Transverse colon (tissue), 4 donors: ENCODE results near the gene PCBP3. TPM values are rescaled to one million over a fixed set of nuclear protein-coding genes. Genes with fewer than 3 reads are reported as not detected.

ENCODE experiments used
- DNase-seq: peaks from one replicate; pipeline ENCODE4 v3.0.0-alpha.2; 2019
- H3K27ac ChIP-seq, 4 donors: fragments of 200-600 bp; sonication (generic); 2 replicates each; pipeline ENCODE4 v1.5.1; 2016 to 2018; ENCODE audit warnings: inconsistent platforms in 4 of 4
- H3K27me3 ChIP-seq: fragments of 200-600 bp; sonication (generic); 2 replicates; pipeline ENCODE4 v1.5.1; 2017; ENCODE audit warnings: inconsistent platforms
- H3K36me3 ChIP-seq, 4 donors: fragments of 200-600 bp; sonication (generic); 2 replicates each; pipeline ENCODE4 v1.5.1; 2017 to 2019; ENCODE audit warnings: inconsistent platforms in 4 of 4
- H3K4me1 ChIP-seq, 4 donors: fragments of 200-600 bp; sonication (generic); 2 replicates each; pipeline ENCODE4 v1.5.1; 2017 to 2020; ENCODE audit warnings: inconsistent platforms in 4 of 4
- H3K4me3 ChIP-seq, 4 donors: fragments of 200-600 bp; sonication (generic); 1 replicate in 1 of 4; 2 replicates in 3 of 4; pipeline versions ENCODE4 v1.5.1 to v1.6.1; 2017 to 2019; ENCODE audit warnings: inconsistent platforms in 4 of 4
- H3K9me3 ChIP-seq, 2 donors: fragments of 200-600 bp; sonication (generic); 2 replicates each; pipeline ENCODE4 v1.5.1; 2017 to 2019; ENCODE audit warnings: inconsistent platforms in 2 of 2
- EP300 ChIP-seq: sonication (generic); formaldehyde crosslinking; IDR thresholded peaks from one replicate; pipeline ENCODE4 v1.6.1; 2017; ENCODE audit warnings: antibody characterized with exemption, low read depth
- POLR2A ChIP-seq: fragments of 450-650 bp; IDR thresholded peaks from one replicate; pipeline ENCODE4 v1.6.1; 2016; ENCODE audit warnings: antibody characterized with exemption, mild to moderate bottlenecking, moderate library complexity
- POLR2AphosphoS5 ChIP-seq, 3 donors: sonication (generic); formaldehyde crosslinking; IDR thresholded peaks; one replicate each; pipeline ENCODE4 v1.6.1; 2016; ENCODE audit warnings: antibody characterized with exemption in 3 of 3
- WGBS, 2 donors: methylation state at CpG; one replicate each; pipeline ENCODE4 v1.1.5; 2018; ENCODE audit warnings: low coverage in 1 of 2; 5-methylcytosine and 5-hydroxymethylcytosine counted together
- in situ Hi-C, 4 donors: fragments of 200-750 bp; cut with MboI; loops; one replicate each; pipeline versions ENCODE4 v1.15.0 to v1.15.1; 2017; ENCODE audit warnings: low sequenced_read_pairs in 3 of 4, low pct_ligation_motif_present in 1 of 4, low pct_unique_long_range_greater_than_20kb in 1 of 4
- intact Hi-C: fragments of 100-400 bp; cut with DNase I; formaldehyde crosslinking; loops from one replicate; pipeline ENCODE4 v1.15.1; 2023; ENCODE audit warnings: low total_unique reads
- total RNA-seq, 4 donors: library from RNA; depleted of rRNA; stranded (reverse); fragments of >200 nt; gene quantifications; one replicate each; pipeline ENCODE4 v1.1.0, GENCODE V29; 2016
- TF ChIP-seq, protein P1 (sequence below), 5 experiments: fragments of 200-600 bp in 3 of 5; fragments of 450-650 bp in 2 of 5; sonication (generic) in 3 of 5; IDR thresholded peaks; 1 replicate in 2 of 5; 2 replicates in 3 of 5; pipeline ENCODE4 v1.5.1; 2016 to 2017; ENCODE audit warnings: antibody characterized with exemption in 5 of 5, inconsistent platforms in 3 of 5, mild to moderate bottlenecking in 2 of 5, moderate library complexity in 1 of 5

The PCBP3 gene
- total RNA-seq, 4 donors from 2014 or later, result 0.80 to 7.8 (median 5.3) TPM

DNA sequence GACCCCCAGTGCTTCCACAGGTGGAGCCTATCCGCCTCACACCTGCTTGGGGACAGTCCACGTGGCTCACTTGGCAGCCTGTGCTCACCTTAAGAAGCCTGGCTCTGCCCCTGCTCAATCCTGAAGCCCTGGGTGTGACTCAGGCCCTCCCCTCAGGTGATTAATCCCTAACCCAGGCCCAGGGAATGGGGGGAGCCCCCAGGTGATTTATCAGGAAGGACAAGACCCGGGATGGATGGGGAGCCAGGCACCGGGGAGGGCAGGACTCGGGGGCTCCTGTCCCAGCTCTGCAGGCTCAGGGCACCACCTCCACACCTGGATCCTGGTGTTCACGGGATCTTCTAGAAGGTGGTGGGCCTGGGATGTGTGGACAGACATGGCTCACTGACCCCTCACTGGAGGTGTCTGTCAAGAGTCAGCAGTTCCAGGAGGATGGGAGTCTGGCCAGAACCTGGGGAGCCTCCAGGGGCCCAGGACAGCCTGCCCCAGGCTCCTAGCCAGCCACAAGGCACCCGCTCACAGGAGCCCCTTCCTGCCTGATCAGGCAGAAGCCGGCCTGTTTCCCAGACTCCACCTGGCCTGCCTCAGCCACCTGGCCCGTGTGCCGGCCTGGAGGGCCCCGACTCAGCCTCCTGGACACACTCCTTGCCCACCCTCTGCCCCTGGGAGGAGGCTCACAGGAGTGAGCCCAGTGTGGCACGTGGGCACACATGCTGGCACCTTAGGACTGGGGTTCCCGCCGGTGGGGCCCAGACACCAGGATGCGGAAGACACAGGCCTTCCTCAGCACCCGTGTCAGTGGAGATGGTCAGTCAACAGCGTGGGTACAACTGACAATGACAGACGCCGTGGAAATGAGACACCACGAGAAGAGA lies 299.5 kb downstream of the PCBP3 start:
- Histone ChIP-seq H3K4me1 (no peaks in the 10 kb centered on the region), H3K4me3 (no peak overlapping the region), H3K27me3 (no peaks in the 10 kb centered on the region), H3K9me3 (no peaks in the 10 kb centered on the region), H3K27ac (no peak overlapping the region), H3K36me3 (no peaks in the 10 kb centered on the region)
- in situ Hi-C loops, result no loop called here
- no peak for DNase-seq
- 79 to 84% methylated on average over 6 to 20 of the region's 20 CpGs for WGBS, 2 donors
- TF ChIP-seq POLR2AphosphoS5 (IDR thresholded peaks at IDR 0.05) (no peak), POLR2A (no peak), EP300 (no peak)
- TF ChIP-seq, protein P1, sequence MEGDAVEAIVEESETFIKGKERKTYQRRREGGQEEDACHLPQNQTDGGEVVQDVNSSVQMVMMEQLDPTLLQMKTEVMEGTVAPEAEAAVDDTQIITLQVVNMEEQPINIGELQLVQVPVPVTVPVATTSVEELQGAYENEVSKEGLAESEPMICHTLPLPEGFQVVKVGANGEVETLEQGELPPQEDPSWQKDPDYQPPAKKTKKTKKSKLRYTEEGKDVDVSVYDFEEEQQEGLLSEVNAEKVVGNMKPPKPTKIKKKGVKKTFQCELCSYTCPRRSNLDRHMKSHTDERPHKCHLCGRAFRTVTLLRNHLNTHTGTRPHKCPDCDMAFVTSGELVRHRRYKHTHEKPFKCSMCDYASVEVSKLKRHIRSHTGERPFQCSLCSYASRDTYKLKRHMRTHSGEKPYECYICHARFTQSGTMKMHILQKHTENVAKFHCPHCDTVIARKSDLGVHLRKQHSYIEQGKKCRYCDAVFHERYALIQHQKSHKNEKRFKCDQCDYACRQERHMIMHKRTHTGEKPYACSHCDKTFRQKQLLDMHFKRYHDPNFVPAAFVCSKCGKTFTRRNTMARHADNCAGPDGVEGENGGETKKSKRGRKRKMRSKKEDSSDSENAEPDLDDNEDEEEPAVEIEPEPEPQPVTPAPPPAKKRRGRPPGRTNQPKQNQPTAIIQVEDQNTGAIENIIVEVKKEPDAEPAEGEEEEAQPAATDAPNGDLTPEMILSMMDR (IDR thresholded peaks at IDR 0.05), result no peak
- intact Hi-C loops, result no loop called here

GRCh38 chr21:45943630-45944540 lies 300.4 kb downstream of the PCBP3 start:
- in situ Hi-C loops, result no loop called here

GRCh38 chr21:45944601-45945000 lies 301.1 kb downstream of the PCBP3 start:
- no peak for DNase-seq
- in situ Hi-C loops, result no loop called here
- no peaks in the 10 kb centered on the region for H3K4me1 ChIP-seq
- H3K27me3 ChIP-seq, result no peaks in the 10 kb centered on the region
- H3K9me3 ChIP-seq, result no peaks in the 10 kb centered on the region
- TF ChIP-seq, protein P1 (IDR thresholded peaks at IDR 0.05), result no peak
- TF ChIP-seq EP300 (no peak), POLR2AphosphoS5 (IDR thresholded peaks at IDR 0.05) (no peak), POLR2A (no peak)
- no peaks in the 10 kb centered on the region for H3K36me3 ChIP-seq
- no peak overlapping the region for H3K27ac ChIP-seq
- intact Hi-C loops, result no loop called here
- 85% methylated on average over 14 of the region's 14 CpGs; no CpG with 5 or more reads in 1 of the 2 donors for WGBS, 2 donors
- no peak overlapping the region for H3K4me3 ChIP-seq

More at GRCh38 chr21:45943630-45944540, 300.4 kb downstream of the PCBP3 start:
- H3K4me3 ChIP-seq, result no peak overlapping the region
- H3K36me3 ChIP-seq, result no peaks in the 10 kb centered on the region
- TF ChIP-seq POLR2A (no peak), POLR2AphosphoS5 (IDR thresholded peaks at IDR 0.05) (no peak), EP300 (no peak)
- H3K4me1 ChIP-seq, result no peaks in the 10 kb centered on the region
- H3K27me3 ChIP-seq, result no peaks in the 10 kb centered on the region
- 80 to 87% methylated on average over 4 to 8 of the region's 8 CpGs for WGBS, 2 donors
- DNase-seq, result no peak
- intact Hi-C loops, result no loop called here
- H3K27ac ChIP-seq, result no peak overlapping the region
- H3K9me3 ChIP-seq, result no peaks in the 10 kb centered on the region

GRCh38 chr21:45945066-45945867 lies 301.7 kb downstream of the PCBP3 start:
- Histone ChIP-seq H3K36me3 (no peaks in the 10 kb centered on the region), H3K9me3 (no peaks in the 10 kb centered on the region), H3K4me3 (no peak overlapping the region), H3K27me3 (no peaks in the 10 kb centered on the region), H3K4me1 (peaks cover 0 to 1% (median under 1%) of the 10 kb centered on the region in 4 donors), H3K27ac (no peak overlapping the region)
- TF ChIP-seq EP300, result no peak
- TF ChIP-seq, protein P1 (IDR thresholded peaks at IDR 0.05), result no peak
- TF ChIP-seq POLR2AphosphoS5 (IDR thresholded peaks at IDR 0.05), result no peak
- no peak for TF ChIP-seq POLR2A
- intact Hi-C loops (no loop called here), in situ Hi-C loops (no loop called here)
- WGBS, 2 donors, result 87% methylated on average over 23 of the region's 24 CpGs; no CpG with 5 or more reads in 1 of the 2 donors
- no peak for DNase-seq
